Parathyroid adenoma (tissue), 2 donors: Measurements from ENCODE around the gene RUFY4.

Source experiments
- H2AFZ ChIP-seq: fragments of 300-600 bp; sonication (generic); one replicate; pipeline ENCODE4 v1.7.0; 2017; ENCODE audit warnings: antibody characterized with exemption, mild to moderate bottlenecking
- H3K27ac ChIP-seq: fragments of 300-600 bp; sonication (generic); one replicate; pipeline ENCODE4 v1.7.0; 2017
- H3K27me3 ChIP-seq: fragments of 300-600 bp; sonication (generic); one replicate; pipeline ENCODE4 v1.7.0; 2017; ENCODE audit warnings: low read length; ENCODE audit not compliant: control insufficient read depth, insufficient read depth
- H3K36me3 ChIP-seq: fragments of 300-600 bp; sonication (generic); one replicate; pipeline ENCODE4 v1.7.0; 2017; ENCODE audit warnings: low read length; ENCODE audit not compliant: control insufficient read depth, insufficient read depth
- H3K4me1 ChIP-seq: fragments of 300-600 bp; sonication (generic); one replicate; pipeline ENCODE4 v1.7.0; 2017; ENCODE audit warnings: control low read depth
- H3K4me2 ChIP-seq: fragments of 300-600 bp; sonication (generic); one replicate; pipeline ENCODE4 v1.7.0; 2017; ENCODE audit warnings: low read length
- H3K4me3 ChIP-seq: fragments of 300-600 bp; sonication (generic); one replicate; pipeline ENCODE4 v1.7.0; 2017; ENCODE audit warnings: low read depth, low read length
- H3K79me2 ChIP-seq: fragments of 300-600 bp; sonication (generic); one replicate; pipeline ENCODE4 v1.7.0; 2017; ENCODE audit warnings: control low read depth
- H3K9ac ChIP-seq: fragments of 300-600 bp; sonication (generic); one replicate; pipeline ENCODE4 v1.7.0; 2017; ENCODE audit warnings: mild to moderate bottlenecking
- H3K9me3 ChIP-seq: fragments of 300-600 bp; sonication (generic); one replicate; pipeline ENCODE4 v1.7.0; 2017; ENCODE audit warnings: low read length; ENCODE audit not compliant: control insufficient read depth
- CTCF ChIP-seq: fragments of 300-600 bp; sonication (generic); IDR thresholded peaks from one replicate; pipeline ENCODE4 v1.7.0; 2017; ENCODE audit warnings: antibody characterized with exemption, mild to moderate bottlenecking
- donor health status: primary hyperparathyroidism.

Gene RUFY4

DNA sequence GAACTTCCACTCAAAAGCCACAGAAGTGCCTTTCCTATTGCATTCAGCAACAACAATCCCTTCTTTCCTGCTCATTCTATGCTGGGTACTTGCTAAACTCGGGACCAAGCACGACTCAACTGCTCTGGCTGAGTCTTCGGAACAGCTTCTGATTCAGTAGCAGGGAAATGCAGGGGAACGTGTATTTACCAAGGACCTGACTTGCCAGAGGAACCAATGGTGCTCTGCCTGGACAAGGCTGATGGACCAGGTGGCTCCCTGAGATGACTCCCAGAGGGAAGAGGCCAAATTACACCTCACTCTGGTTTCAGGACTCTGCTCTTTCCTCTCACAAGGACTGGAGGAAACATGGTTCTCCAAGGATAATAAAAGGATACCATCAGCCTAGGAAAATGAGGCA lies 69.0 kb downstream of the RUFY4 start:
- no peaks in the 10 kb centered on the region for H3K9me3 ChIP-seq
- H3K4me2 ChIP-seq: no peak overlapping the region
- no peaks in the 10 kb centered on the region for H3K4me1 ChIP-seq
- H3K27ac ChIP-seq: no peak overlapping the region
- H2AFZ ChIP-seq: no peak overlapping the region
- H3K27me3 ChIP-seq: no peaks in the 10 kb centered on the region
- H3K36me3 ChIP-seq: no peaks in the 10 kb centered on the region
- no peak for TF ChIP-seq CTCF
- H3K79me2 ChIP-seq: no peaks in the 10 kb centered on the region
- H3K4me3 ChIP-seq: no peak overlapping the region
- no peak overlapping the region for H3K9ac ChIP-seq
